Activated B cell treated with CpG ODN at 0.5 μM for 24 hours (primary cell): ENCODE results near the gene OR52J3. TPM values are rescaled to one million over a fixed set of nuclear protein-coding genes. Genes with fewer than 3 reads are reported as not detected.
"Not testable (repeated sequence)": the region's sequence is repeated elsewhere in the genome, so short reads cannot be mapped to it uniquely, and the experiment has no call there.

Experiments used
- ATAC-seq: fragments of 200-7000 bp; cut with Tn5 transposase; one replicate; pipeline ENCODE4 v1.10.0; 2021; ENCODE audit warnings: low read depth, mild to moderate bottlenecking, moderate library complexity
- CTCF ChIA-PET: fragments of 350-600 bp; sonication (Branson Sonifier 250); formaldehyde crosslinking; loops from one replicate; lab custom pipeline; 2021; ENCODE audit warnings: antibody characterized with exemption; lab: Charles Lee
- POLR2A ChIA-PET: fragments of 350-600 bp; sonication (Branson Sonifier 250); formaldehyde crosslinking; loops from one replicate; lab custom pipeline; 2021; ENCODE audit warnings: antibody characterized with exemption; lab: Charles Lee
- DNase-seq: peaks from one replicate; pipeline ENCODE4 v3.0.0; 2022
- H3K27ac Mint-ChIP-seq: one replicate; pipeline ENCODE4 v1.8.0; 2020; ENCODE audit warnings: mixed read lengths
- H3K27me3 Mint-ChIP-seq: one replicate; pipeline ENCODE4 v1.8.0; 2021; ENCODE audit warnings: mixed read lengths
- H3K36me3 Mint-ChIP-seq: one replicate; pipeline ENCODE4 v1.8.0; 2021; ENCODE audit warnings: low read depth, mixed read lengths
- H3K4me1 Mint-ChIP-seq: one replicate; pipeline ENCODE4 v1.8.0; 2021; ENCODE audit warnings: mixed read lengths
- H3K4me3 Mint-ChIP-seq: one replicate; pipeline ENCODE4 v1.8.0; 2020; ENCODE audit warnings: mild to moderate bottlenecking, mixed read lengths
- H3K9me3 Mint-ChIP-seq: one replicate; pipeline ENCODE4 v1.8.0; 2020; ENCODE audit warnings: mixed read lengths
- CTCF ChIP-seq: fragments of 200-600 bp; IDR thresholded peaks from one replicate; pipeline ENCODE4 v1.8.0; 2022; ENCODE audit warnings: antibody characterized with exemption, mild to moderate bottlenecking
- intact Hi-C: fragments of 100-400 bp; cut with micrococcal nuclease; formaldehyde crosslinking; loops from one replicate; pipeline ENCODE4 v1.15.1; 2024
- total RNA-seq: library from RNA; stranded (reverse); gene quantifications from 2 replicates; pipeline ENCODE4 v1.2.3, GENCODE V29; 2022

The OR52J3 gene
- total RNA-seq, 1 donor from 2014 or later = not detected

- CTCF ChIA-PET = no interaction called here
- no peak overlapping the region for H3K27ac Mint-ChIP-seq
- intact Hi-C loops = no loop called here
- POLR2A ChIA-PET = no interaction called here
- ATAC-seq (no peak), DNase-seq (no peak)
- no peaks in the 10 kb centered on the region for H3K27me3 Mint-ChIP-seq
- no peaks in the 10 kb centered on the region for H3K4me1 Mint-ChIP-seq
- no peak for TF ChIP-seq CTCF
- H3K36me3 Mint-ChIP-seq = no peaks in the 10 kb centered on the region
- no peaks in the 10 kb centered on the region for H3K9me3 Mint-ChIP-seq
- H3K4me3 Mint-ChIP-seq = no peak overlapping the region
Measured at GRCh38 chr11:5042091-5042490, 4.2 kb upstream of the OR52J3 start.

- Mint-ChIP-seq H3K27me3 (no peaks in the 10 kb centered on the region), H3K4me3 (no peak overlapping the region), H3K4me1 (no peaks in the 10 kb centered on the region), H3K9me3 (no peaks in the 10 kb centered on the region), H3K27ac (no peak overlapping the region), H3K36me3 (no peaks in the 10 kb centered on the region)
- ChIA-PET POLR2A (no interaction called here), CTCF (no interaction called here)
- intact Hi-C loops = no loop called here
- ATAC-seq (no peak), DNase-seq (no peak)
- no peak for TF ChIP-seq CTCF
Measured at GRCh38 chr11:5043380-5043779, 2.9 kb upstream of the OR52J3 start.

GRCh38 chr11:5046754-5047330 lies 516 bp downstream of the OR52J3 start:
- DNase-seq (no peak), ATAC-seq (no peak)
- Mint-ChIP-seq H3K4me1 (no peaks in the 10 kb centered on the region), H3K9me3 (no peaks in the 10 kb centered on the region), H3K4me3 (no peak overlapping the region), H3K36me3 (no peaks in the 10 kb centered on the region), H3K27ac (no peak overlapping the region), H3K27me3 (no peaks in the 10 kb centered on the region)
- ChIA-PET CTCF (no interaction called here), POLR2A (no interaction called here)
- TF ChIP-seq CTCF = no peak
- intact Hi-C loops = no loop called here

- H3K27me3 Mint-ChIP-seq, H3K4me1 Mint-ChIP-seq, H3K9me3 Mint-ChIP-seq, H3K27ac Mint-ChIP-seq, POLR2A ChIA-PET, H3K4me3 Mint-ChIP-seq, intact Hi-C loops, H3K36me3 Mint-ChIP-seq, DNase-seq, CTCF ChIA-PET, ATAC-seq: not testable (repeated sequence)
Measured at GRCh38 chr11:5058679-5059078, 12.4 kb downstream of the OR52J3 start.

GRCh38 chr11:5059391-5059790 lies 13.1 kb downstream of the OR52J3 start, which contains the start of gene OR52E2:
Gene OR52E2 (minus strand): TSS chr11:5059627. CDS start chr11:5059627, 0 bp downstream.
- H3K36me3 Mint-ChIP-seq = no peaks in the 10 kb centered on the region
- peaks cover 2% of the 10 kb centered on the region for H3K27me3 Mint-ChIP-seq
- no peaks in the 10 kb centered on the region for H3K4me1 Mint-ChIP-seq
- no peak for ATAC-seq
- peaks cover 3% of the 10 kb centered on the region for H3K9me3 Mint-ChIP-seq
- TF ChIP-seq CTCF = no peak
- CTCF ChIA-PET = no interaction called here
- no peak for DNase-seq
- no peak within 1 kb of the TSS for H3K4me3 Mint-ChIP-seq
- POLR2A ChIA-PET = no interaction called here
- no peak within 1 kb of the TSS for H3K27ac Mint-ChIP-seq
- intact Hi-C loops = no loop called here

GRCh38 chr11:5065027-5065426 lies 18.7 kb downstream of the OR52J3 start:
- no peak overlapping the region for H3K4me3 Mint-ChIP-seq
- ChIA-PET POLR2A (no interaction called here), CTCF (no interaction called here)
- intact Hi-C loops = no loop called here
- no peak for ATAC-seq
- H3K36me3 Mint-ChIP-seq = no peaks in the 10 kb centered on the region
- no peaks in the 10 kb centered on the region for H3K4me1 Mint-ChIP-seq
- no peak for TF ChIP-seq CTCF
- H3K27me3 Mint-ChIP-seq = no peaks in the 10 kb centered on the region
- no peak for DNase-seq
- no peak overlapping the region for H3K27ac Mint-ChIP-seq
- no peaks in the 10 kb centered on the region for H3K9me3 Mint-ChIP-seq
